ENCODE data around the gene SNAI3. TPM values are rescaled to one million over a fixed set of nuclear protein-coding genes. Genes with fewer than 3 reads are reported as not detected.

SNAI3 gene
- total RNA-seq, 6 experiments from 2014 or later: 0.15 to 0.98 (median 0.35) TPM

- no peaks in the 10 kb centered on the region for H3K27me3 ChIP-seq
- H3K4me1 ChIP-seq: no peaks in the 10 kb centered on the region
- TF ChIP-seq, protein P1, sequence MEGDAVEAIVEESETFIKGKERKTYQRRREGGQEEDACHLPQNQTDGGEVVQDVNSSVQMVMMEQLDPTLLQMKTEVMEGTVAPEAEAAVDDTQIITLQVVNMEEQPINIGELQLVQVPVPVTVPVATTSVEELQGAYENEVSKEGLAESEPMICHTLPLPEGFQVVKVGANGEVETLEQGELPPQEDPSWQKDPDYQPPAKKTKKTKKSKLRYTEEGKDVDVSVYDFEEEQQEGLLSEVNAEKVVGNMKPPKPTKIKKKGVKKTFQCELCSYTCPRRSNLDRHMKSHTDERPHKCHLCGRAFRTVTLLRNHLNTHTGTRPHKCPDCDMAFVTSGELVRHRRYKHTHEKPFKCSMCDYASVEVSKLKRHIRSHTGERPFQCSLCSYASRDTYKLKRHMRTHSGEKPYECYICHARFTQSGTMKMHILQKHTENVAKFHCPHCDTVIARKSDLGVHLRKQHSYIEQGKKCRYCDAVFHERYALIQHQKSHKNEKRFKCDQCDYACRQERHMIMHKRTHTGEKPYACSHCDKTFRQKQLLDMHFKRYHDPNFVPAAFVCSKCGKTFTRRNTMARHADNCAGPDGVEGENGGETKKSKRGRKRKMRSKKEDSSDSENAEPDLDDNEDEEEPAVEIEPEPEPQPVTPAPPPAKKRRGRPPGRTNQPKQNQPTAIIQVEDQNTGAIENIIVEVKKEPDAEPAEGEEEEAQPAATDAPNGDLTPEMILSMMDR (IDR thresholded peaks at IDR 0.05): no peak
- no peak for TF ChIP-seq POLR2A (IDR thresholded peaks at IDR 0.05)
- DNase-seq (no peak), ATAC-seq (no peak)
- WGBS (ENCODE audit: insufficient coverage, low coverage, low lambda C conversion rate, missing lambda C conversion rate): no CpG with 5 or more reads among the region's 23 CpGs
- H3K9me3 ChIP-seq: no peaks in the 10 kb centered on the region
- intact Hi-C loops (cut with DNase I): no loop called here
- H3K4me3 ChIP-seq: no peak overlapping the region
- peaks cover 0 to 85% (median 33%) of the 10 kb centered on the region in 4 donors for H3K36me3 ChIP-seq
- H3K27ac ChIP-seq: no peak overlapping the region
Measured at GRCh38 chr16:88720396-88720970, 34.2 kb upstream of the SNAI3 start.

DNA sequence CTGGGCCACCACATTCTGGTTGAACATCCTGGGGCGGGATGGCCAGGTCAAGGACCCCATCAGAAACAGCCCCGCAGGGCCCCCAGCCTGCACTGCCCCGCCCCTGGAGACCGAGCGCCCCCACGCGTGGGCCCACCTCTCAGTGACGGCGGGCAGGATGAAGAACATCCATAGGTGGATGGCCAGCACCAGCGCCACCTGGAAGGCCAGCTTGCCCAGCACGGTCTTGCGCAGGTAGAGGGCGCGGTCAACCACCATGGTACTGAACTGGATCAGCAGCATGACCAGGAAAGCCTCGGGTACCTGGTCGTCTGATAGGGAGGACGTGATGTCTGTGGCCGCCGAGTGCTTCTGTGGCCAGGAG lies 33.6 kb upstream of the SNAI3 start:
- peaks cover 0 to 86% (median 31%) of the 10 kb centered on the region in 4 donors for H3K36me3 ChIP-seq
- TF ChIP-seq, protein P1 (IDR thresholded peaks at IDR 0.05): no peak
- TF ChIP-seq POLR2A (IDR thresholded peaks at IDR 0.05): no peak
- intact Hi-C loops (cut with DNase I): no loop called here
- ATAC-seq (no peak), DNase-seq (no peak)
- H3K4me1 ChIP-seq: no peaks in the 10 kb centered on the region
- 100% methylated on average over 1 of the region's 19 CpGs for WGBS (ENCODE audit: insufficient coverage, low coverage, low lambda C conversion rate, missing lambda C conversion rate)
- no peak overlapping the region for H3K4me3 ChIP-seq
- no peak overlapping the region for H3K27ac ChIP-seq
- H3K9me3 ChIP-seq: no peaks in the 10 kb centered on the region
- H3K27me3 ChIP-seq: no peaks in the 10 kb centered on the region

GRCh38 chr16:88719267-88719932 lies 33.1 kb upstream of the SNAI3 start:
- intact Hi-C loops (cut with DNase I): no loop called here
- DNase-seq (no peak), ATAC-seq (no peak)
- H3K36me3 ChIP-seq: peaks cover 0 to 86% (median 31%) of the 10 kb centered on the region in 4 donors
- no peaks in the 10 kb centered on the region for H3K9me3 ChIP-seq
- no peak overlapping the region for H3K27ac ChIP-seq
- 100% methylated on average over 1 of the region's 29 CpGs for WGBS (ENCODE audit: insufficient coverage, low coverage, low lambda C conversion rate, missing lambda C conversion rate)
- H3K4me1 ChIP-seq: no peaks in the 10 kb centered on the region
- TF ChIP-seq, protein P1 (IDR thresholded peaks at IDR 0.05): no peak
- TF ChIP-seq POLR2A (IDR thresholded peaks at IDR 0.05): no peak
- no peak overlapping the region for H3K4me3 ChIP-seq
- H3K27me3 ChIP-seq: no peaks in the 10 kb centered on the region

GRCh38 chr16:88718178-88718577 lies 31.9 kb upstream of the SNAI3 start:
- Histone ChIP-seq H3K27ac (no peak overlapping the region), H3K27me3 (no peaks in the 10 kb centered on the region), H3K36me3 (peaks cover 0 to 87% (median 29%) of the 10 kb centered on the region in 4 donors), H3K4me3 (no peak overlapping the region), H3K4me1 (no peaks in the 10 kb centered on the region), H3K9me3 (no peaks in the 10 kb centered on the region)
- WGBS (ENCODE audit: insufficient coverage, low coverage, low lambda C conversion rate, missing lambda C conversion rate): 67% methylated on average over 1 of the region's 11 CpGs
- TF ChIP-seq, protein P1 (IDR thresholded peaks at IDR 0.05): no peak
- no peak for TF ChIP-seq POLR2A (IDR thresholded peaks at IDR 0.05)
- DNase-seq (no peak), ATAC-seq (no peak)
- intact Hi-C loops (cut with DNase I): no loop called here
